ENCODE results near the gene PSG7.
"Not testable (repeated sequence)": the region's sequence is repeated elsewhere in the genome, so short reads cannot be mapped to it uniquely, and the experiment has no call there.

DNA sequence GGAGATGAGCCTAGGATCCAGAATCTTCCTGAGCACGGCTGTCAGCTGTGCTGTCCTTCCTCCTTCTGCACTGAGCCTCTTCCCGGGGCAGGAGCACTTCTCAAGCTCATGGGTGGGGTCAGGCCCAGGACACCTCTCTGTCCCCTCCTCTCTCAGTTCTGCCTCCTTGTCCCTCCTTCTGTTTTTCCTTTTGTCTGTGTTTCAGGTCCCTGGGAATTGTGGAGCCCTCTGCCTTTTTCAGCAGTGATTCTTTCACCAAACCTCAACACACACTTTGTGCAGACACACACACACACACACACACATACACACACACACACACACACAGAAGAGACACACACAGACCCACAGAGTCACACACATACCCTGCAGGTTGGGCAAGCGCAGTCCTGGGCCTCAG lies at the start of gene PSG7:
- not testable (repeated sequence) for TF ChIP-seq POLR2AphosphoS5, POLR2A, EP300 (IDR thresholded peaks at IDR 0.05)
- TF ChIP-seq, protein P1, sequence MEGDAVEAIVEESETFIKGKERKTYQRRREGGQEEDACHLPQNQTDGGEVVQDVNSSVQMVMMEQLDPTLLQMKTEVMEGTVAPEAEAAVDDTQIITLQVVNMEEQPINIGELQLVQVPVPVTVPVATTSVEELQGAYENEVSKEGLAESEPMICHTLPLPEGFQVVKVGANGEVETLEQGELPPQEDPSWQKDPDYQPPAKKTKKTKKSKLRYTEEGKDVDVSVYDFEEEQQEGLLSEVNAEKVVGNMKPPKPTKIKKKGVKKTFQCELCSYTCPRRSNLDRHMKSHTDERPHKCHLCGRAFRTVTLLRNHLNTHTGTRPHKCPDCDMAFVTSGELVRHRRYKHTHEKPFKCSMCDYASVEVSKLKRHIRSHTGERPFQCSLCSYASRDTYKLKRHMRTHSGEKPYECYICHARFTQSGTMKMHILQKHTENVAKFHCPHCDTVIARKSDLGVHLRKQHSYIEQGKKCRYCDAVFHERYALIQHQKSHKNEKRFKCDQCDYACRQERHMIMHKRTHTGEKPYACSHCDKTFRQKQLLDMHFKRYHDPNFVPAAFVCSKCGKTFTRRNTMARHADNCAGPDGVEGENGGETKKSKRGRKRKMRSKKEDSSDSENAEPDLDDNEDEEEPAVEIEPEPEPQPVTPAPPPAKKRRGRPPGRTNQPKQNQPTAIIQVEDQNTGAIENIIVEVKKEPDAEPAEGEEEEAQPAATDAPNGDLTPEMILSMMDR (IDR thresholded peaks at IDR 0.05): not testable (repeated sequence)

Data from stomach (tissue), 4 donors.